ENCODE data around the gene VSX2. TPM values are rescaled to one million over a fixed set of nuclear protein-coding genes. Genes with fewer than 3 reads are reported as not detected.

VSX2 gene
- total and polyA plus RNA-seq, 2 donors (not counting 1 experiment from before 2014, with no cell fraction given), result not detected

- H3K9me3 Mint-ChIP-seq (ENCODE audit: insufficient read depth), result no peaks in the 10 kb centered on the region
Observed at GRCh38 chr14:74261288-74261687, 22.0 kb downstream of the VSX2 start.

GRCh38 chr14:74262076-74262475 is 22.8 kb downstream of the VSX2 start:
- Histone ChIP-seq H3K4me1 (ENCODE audit: control insufficient read depth in 2 of 2, insufficient read depth in 2 of 2, low read length in 2 of 2) (peaks cover 14% of the 10 kb centered on the region in 2 donors), H3K4me3 (ENCODE audit: control extremely low read depth in 1 of 5, extremely low read depth in 1 of 5, insufficient read depth in 1 of 5, low read depth in 2 of 5, low read length in 4 of 5) (no peak overlapping the region), H3K27ac (ENCODE audit: low read length in 2 of 2) (no peak overlapping the region), H3K27me3 (replicated peaks in 1 of 4; ENCODE audit: control extremely low read depth in 1 of 4, control insufficient read depth in 3 of 4, insufficient read depth in 4 of 4, low read length in 3 of 4) (peaks cover 0 to 19% (median 8%) of the 10 kb centered on the region in 4 experiments), H3K36me3 (replicated peaks in 1 of 2; ENCODE audit: control extremely low read depth in 1 of 2, control insufficient read depth in 1 of 2, extremely low read depth in 1 of 2, insufficient read depth in 2 of 2, low read length in 1 of 2) (no peaks in the 10 kb centered on the region), H3K9me3 (ENCODE audit: control extremely low read depth in 1 of 3, control insufficient read depth in 2 of 3, insufficient read depth in 1 of 3, low read length in 2 of 3) (no peaks in the 10 kb centered on the region), H3K79me2 (ENCODE audit: control insufficient read depth, insufficient read depth, low read length) (no peaks in the 10 kb centered on the region), H3K9ac (ENCODE audit: low read length) (no peak overlapping the region), H3K4me2 (replicated peaks; ENCODE audit: low read depth, low read length, poor library complexity, severe bottlenecking) (no peak overlapping the region), H4K20me1 (ENCODE audit: control insufficient read depth, insufficient read depth, low read length, poor library complexity, severe bottlenecking) (no peaks in the 10 kb centered on the region), H2AFZ (ENCODE audit: insufficient read depth, low read depth, low read length, poor library complexity, severe bottlenecking) (no peak overlapping the region)
- 99% methylated on average over 7 of the region's 9 CpGs for WGBS (ENCODE audit: insufficient coverage)
- TF ChIP-seq EZH2 (IDR thresholded peaks at IDR 0.05; ENCODE audit: borderline replicate concordance, insufficient read depth, low read depth, low read length, poor library complexity, severe bottlenecking) (no peak), CTCF (IDR thresholded peaks at IDR 0.05) (no peak)
- intact Hi-C loops (cut with micrococcal nuclease), result no loop called here
- no peak overlapping the region for H3K4me3 Mint-ChIP-seq
- DNase-seq (no peak), ATAC-seq (ENCODE audit: low read depth) (no peak)
- H3K4me1 Mint-ChIP-seq, result peaks cover 2% of the 10 kb centered on the region
- H3K9me3 Mint-ChIP-seq (ENCODE audit: insufficient read depth), result no peaks in the 10 kb centered on the region
- peaks cover 20% of the 10 kb centered on the region for H3K27me3 Mint-ChIP-seq
- no peak overlapping the region for H3K27ac Mint-ChIP-seq
- ChIA-PET POLR2A (no interaction called here), CTCF (interaction anchor here (1.7 kb wide), 1 partner anchor 10 kb away, joined by 5 read pairs; no protein-coding TSS in a partner anchor)

More at GRCh38 chr14:74261288-74261687, 22.0 kb downstream of the VSX2 start:
- Mint-ChIP-seq H3K27ac (no peak overlapping the region), H3K4me1 (peaks cover 6% of the 10 kb centered on the region), H3K4me3 (no peak overlapping the region), H3K27me3 (peaks cover 20% of the 10 kb centered on the region)
- Histone ChIP-seq H3K4me1 (ENCODE audit: control insufficient read depth in 2 of 2, insufficient read depth in 2 of 2, low read length in 2 of 2) (peaks cover 17% of the 10 kb centered on the region in 2 donors), H3K4me3 (ENCODE audit: control extremely low read depth in 1 of 5, extremely low read depth in 1 of 5, insufficient read depth in 1 of 5, low read depth in 2 of 5, low read length in 4 of 5) (no peak overlapping the region), H3K27ac (ENCODE audit: low read length in 2 of 2) (no peak overlapping the region), H3K36me3 (replicated peaks in 1 of 2; ENCODE audit: control extremely low read depth in 1 of 2, control insufficient read depth in 1 of 2, extremely low read depth in 1 of 2, insufficient read depth in 2 of 2, low read length in 1 of 2) (no peaks in the 10 kb centered on the region), H3K79me2 (ENCODE audit: control insufficient read depth, insufficient read depth, low read length) (no peaks in the 10 kb centered on the region), H4K20me1 (ENCODE audit: control insufficient read depth, insufficient read depth, low read length, poor library complexity, severe bottlenecking) (no peaks in the 10 kb centered on the region), H3K9me3 (ENCODE audit: control extremely low read depth in 1 of 3, control insufficient read depth in 2 of 3, insufficient read depth in 1 of 3, low read length in 2 of 3) (no peaks in the 10 kb centered on the region), H3K4me2 (replicated peaks; ENCODE audit: low read depth, low read length, poor library complexity, severe bottlenecking) (no peak overlapping the region), H3K27me3 (replicated peaks in 1 of 4; ENCODE audit: control extremely low read depth in 1 of 4, control insufficient read depth in 3 of 4, insufficient read depth in 4 of 4, low read length in 3 of 4) (peaks cover 0 to 22% (median 8%) of the 10 kb centered on the region in 4 experiments), H3K9ac (ENCODE audit: low read length) (no peak overlapping the region), H2AFZ (ENCODE audit: insufficient read depth, low read depth, low read length, poor library complexity, severe bottlenecking) (no peak overlapping the region)
- intact Hi-C loops (cut with micrococcal nuclease), result no loop called here
- no peak for ATAC-seq (ENCODE audit: low read depth)
- POLR2A ChIA-PET, result no interaction called here
- TF ChIP-seq CTCF (IDR thresholded peaks at IDR 0.05) (no peak), EZH2 (IDR thresholded peaks at IDR 0.05; ENCODE audit: borderline replicate concordance, insufficient read depth, low read depth, low read length, poor library complexity, severe bottlenecking) (no peak)
- 74% methylated on average over 3 of the region's 4 CpGs for WGBS (ENCODE audit: insufficient coverage)
- DNase-seq, result no peak
- CTCF ChIA-PET, result interaction anchor here (1.7 kb wide), 1 partner anchor 10 kb away, joined by 5 read pairs; no protein-coding TSS in a partner anchor
